ENCODE results near the gene GNS.
"Not testable (repeated sequence)": the region's sequence is repeated elsewhere in the genome, so short reads cannot be mapped to it uniquely, and the experiment has no call there.

GNS gene

GRCh38 chr12:64694130-64695040 is 64.8 kb downstream of the GNS start:
- DNase-seq = no peak

GRCh38 chr12:64691795-64692583 is 67.2 kb downstream of the GNS start:
- DNase-seq = peak in 1 of 2 experiments; percentile 11

- peak in 1 of 2 experiments; percentile 11 for DNase-seq
Measured at GRCh38 chr12:64691227-64691794, 67.9 kb downstream of the GNS start.

DNA sequence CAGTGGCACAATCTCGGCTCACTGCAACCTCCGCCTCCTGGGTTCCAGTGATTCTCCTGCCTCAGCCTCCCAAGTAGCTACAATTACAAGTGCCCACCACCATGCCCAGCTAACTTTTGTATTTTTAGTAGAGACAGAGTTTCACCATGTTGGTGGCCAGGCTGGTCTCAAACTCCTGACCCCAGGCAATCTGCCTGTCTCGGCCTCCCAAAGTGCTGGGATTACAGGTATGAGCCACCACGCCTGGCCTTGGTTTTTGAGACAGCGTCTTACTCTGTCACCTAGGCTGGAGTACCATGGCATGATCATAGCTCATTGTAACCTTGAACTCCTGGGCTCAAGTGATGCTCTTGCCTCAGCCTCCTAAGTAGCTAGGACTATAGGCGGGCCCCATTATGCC is 69.0 kb downstream of the GNS start:
- not testable (repeated sequence) for DNase-seq

DNA sequence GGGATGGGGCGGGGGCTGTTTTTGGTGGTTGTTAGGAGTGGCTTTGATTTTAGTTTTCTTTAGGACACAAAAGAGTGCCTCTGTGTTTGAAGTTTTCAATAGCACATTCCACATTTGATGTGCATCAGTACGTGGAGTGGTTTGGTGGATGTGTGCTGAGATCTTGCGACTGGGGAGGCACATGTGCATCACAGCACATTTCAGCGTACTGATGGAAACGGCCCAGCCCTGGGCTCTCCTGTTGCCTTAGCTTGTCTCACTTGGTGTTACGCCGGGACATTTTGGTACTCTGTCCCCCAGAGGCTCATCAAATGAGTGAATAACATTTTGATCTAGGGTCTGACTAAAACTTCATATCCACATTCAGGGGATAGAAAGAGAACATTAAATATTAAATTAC is 70.5 kb downstream of the GNS start:
- no peak for DNase-seq

DNA sequence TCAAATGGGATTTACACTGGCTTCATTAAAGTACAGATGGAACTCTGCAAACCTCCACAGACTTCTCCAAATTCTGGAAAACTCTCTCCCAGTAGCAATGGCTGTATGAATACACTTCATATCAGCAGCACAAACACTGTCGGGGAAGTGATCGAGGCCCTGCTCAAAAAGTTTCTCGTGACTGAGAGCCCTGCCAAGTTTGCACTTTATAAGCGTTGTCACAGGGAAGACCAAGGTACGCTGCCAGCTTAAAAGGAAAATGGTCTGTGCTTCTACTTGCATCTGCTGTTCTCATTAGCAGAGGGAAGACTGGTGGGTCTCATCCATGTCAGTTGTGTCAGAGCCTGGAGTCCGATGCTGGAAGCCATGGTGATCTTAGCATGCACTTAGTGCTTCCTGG is 71.0 kb downstream of the GNS start:
- DNase-seq = no peak

- DNase-seq = no peak
Measured at GRCh38 chr12:64687816-64688215, 71.4 kb downstream of the GNS start.

- no peak for DNase-seq
Measured at GRCh38 chr12:64685605-64686004, 73.6 kb downstream of the GNS start.

- DNase-seq = no peak
Measured at GRCh38 chr12:64685050-64685449, 74.2 kb downstream of the GNS start.

DNA sequence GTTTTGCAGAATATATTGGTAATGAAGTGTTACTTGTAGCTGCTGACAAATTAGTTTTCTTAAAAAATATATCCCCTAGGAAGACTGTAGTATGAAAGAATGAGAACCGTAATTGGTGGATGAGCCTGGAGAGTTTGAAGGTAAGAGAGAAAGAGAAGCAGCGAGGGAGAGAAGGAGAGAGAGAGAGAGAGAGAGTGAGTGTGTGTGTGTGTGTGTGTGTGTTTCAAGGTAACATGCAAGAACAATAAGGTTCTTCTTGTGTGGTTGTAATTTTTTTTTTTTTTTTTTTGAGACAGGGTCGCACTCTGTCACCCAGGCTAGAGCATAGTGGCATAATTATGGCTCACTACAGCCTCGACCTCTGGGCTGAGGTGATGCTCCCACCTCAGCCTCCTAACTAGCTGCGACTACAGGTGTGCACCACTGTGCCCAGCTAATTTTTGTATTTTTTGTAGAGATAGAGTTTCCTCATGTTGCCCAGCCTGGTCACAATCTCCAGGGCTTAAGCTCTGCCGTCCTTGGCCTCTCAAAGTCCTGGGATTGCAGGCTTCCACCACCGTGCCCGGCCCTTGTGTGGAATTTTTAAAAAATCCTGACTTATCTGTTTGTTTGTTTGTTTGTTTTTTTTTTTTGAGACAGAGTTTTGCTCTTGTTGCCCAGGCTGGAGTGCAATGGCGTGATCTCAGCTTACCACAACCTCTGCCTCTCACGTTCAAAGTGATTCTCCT is 75.2 kb downstream of the GNS start:
- DNase-seq = no peak

- DNase-seq = no peak
Measured at GRCh38 chr12:64682572-64683277, 76.5 kb downstream of the GNS start.

- DNase-seq = no peak
Measured at GRCh38 chr12:64681200-64682052, 77.8 kb downstream of the GNS start.

DNA sequence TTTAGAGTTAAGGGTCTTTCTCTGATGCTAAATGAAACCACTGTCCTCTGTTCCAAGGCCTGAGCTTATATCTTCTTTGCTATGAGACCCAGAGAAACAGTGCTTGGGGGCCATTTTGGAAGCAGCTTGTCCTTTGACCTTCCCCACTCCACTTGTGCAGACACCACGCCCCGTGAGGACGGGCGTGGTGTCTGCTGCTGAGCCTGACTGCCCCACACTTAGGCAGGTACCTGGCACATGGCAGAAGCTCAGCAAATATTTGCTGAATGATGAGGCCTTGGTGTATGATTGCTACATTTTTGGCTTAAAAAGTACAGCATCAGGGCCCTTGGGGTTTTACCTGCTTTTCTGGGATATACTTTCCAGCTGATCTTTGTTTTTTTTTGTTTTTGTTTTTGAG is 79.0 kb downstream of the GNS start:
- no peak for DNase-seq

DNA sequence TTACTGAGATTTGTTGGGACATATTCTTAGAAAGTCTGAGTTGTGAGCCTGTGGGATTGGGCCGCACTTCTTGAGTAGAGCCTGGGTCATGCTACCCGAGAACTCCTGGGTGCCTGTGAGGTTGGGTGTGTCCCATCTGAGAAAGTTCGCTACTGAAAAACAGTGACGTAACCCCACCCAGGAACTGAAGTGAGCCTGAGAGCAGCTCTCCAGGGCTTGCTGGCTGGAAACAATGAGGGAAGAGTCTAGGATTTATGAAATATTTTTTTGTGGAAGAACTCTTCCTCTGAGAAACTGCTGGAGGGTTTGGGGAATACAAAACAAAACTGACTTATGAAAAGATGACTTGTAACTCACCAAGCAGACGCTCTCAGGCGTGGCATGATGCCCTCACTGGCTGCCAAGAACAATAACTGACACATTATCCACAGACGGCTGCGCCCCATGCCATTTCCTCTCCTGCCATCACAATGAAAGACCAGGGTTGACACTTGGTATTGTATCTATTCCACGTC is 79.7 kb downstream of the GNS start:
- DNase-seq = no peak

DNA sequence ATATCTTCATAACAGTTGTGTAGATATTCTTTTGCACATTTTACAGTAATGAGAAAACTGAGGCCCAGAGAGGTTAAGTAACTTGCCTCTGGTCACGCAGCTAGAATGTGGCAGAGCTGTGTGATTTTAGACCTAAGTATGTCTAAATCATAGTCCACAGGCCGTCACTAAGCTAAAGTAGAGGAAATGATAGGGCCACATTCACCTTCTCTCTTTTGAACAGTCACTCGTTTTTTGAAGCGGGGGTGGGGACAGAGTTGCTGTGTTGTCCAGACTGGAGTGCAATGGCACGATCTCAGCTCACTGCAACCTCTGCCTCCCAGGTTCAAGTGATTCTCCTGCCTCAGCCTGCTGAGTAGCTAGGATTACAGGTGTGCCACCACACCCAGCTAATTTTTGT is 80.4 kb downstream of the GNS start:
- DNase-seq = no peak

DNA sequence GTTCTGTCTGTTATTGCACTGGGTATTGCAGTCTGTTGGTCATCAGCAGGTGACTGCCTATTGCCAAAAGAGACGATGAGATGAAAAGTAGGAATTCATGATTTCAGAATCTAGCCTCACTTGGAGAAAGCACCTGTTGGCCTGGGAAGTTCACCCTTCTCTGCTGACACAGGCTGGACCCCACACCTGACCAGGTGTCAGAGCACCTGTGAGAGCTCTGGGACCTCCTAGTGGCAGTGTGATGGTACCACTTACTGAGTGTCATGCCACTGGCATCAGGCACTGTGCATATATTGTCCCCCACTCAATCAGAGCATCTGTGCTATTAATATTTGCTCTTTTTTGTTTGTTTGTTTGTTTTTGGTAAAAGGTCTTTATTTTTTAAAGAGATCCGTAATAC is 81.0 kb downstream of the GNS start:
- DNase-seq = peak in 1 of 2 experiments; percentile 4

DNA sequence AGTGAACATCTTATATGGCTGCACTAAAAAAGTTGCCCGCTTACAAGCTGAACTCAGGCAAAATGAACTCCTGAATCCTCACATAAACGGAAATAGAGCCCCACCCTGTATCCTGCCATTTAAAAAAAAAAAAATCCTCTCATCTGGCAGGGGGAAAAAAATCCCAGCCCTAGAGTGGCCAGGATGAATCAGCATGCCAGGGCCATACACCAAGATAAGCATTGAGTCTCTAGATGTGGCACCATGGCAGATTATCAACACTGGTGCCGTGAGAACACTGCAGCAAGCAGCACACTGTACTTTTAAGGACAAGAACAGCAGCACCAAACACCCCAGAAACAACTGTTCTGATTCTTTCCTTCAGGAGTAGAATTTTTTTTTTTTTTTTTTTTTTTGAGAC is 83.4 kb downstream of the GNS start:
- no peak for DNase-seq

DNA sequence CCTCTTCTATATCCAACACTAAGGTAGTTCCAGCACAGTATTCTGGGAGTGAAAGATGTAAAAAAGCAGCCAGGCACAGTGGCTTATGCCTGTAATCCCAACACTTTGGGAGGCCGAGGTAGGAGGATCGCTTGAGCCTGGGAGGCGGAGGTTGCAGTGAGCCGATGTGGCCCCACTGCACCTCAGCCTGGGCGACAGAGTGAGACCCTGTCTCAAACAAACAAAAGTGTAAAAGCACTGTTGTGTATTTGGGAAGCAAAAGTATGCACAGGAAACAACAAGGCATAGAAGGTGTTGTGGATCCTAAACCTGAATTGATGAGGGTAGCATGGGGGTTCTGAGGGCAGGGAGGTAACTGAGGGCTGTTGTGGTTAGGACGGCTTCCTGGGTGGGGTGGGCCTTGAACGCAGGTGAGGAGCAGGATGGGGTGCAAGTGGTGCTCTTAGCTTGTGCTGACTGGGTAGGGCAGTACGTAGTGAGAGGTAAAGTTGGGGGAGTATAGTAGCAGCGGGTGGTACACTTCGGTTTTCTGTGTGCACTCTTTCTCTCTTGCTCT is 84.8 kb downstream of the GNS start:
- no peak for DNase-seq

- no peak for DNase-seq
Measured at GRCh38 chr12:64673490-64674169, 85.6 kb downstream of the GNS start.

GRCh38 chr12:64672925-64673409 is 86.2 kb downstream of the GNS start:
- DNase-seq = no peak

All from NCI-H526 (cell line).